IMR-90 (cell line): Measurements from ENCODE around the gene ID1.

Experiments used
- FOS ChIP-seq: fragments of 150-350 bp; IDR thresholded peaks from 2 replicates; pipeline ENCODE4 v1.6.1; 2016; ENCODE audit warnings: low read depth, low read length
- RAD21 ChIP-seq: IDR thresholded peaks from 2 replicates; pipeline ENCODE4 v1.6.1; 2012; ENCODE audit warnings: low read length, improper control_type of control experiment
- TF ChIP-seq, protein P1 (sequence below): conservative IDR thresholded peaks from 2 replicates; pipeline ENCODE4 v1.5.1; 2012; ENCODE audit warnings: mild to moderate bottlenecking, low read depth, low read length, improper control_type of control experiment

DNA sequence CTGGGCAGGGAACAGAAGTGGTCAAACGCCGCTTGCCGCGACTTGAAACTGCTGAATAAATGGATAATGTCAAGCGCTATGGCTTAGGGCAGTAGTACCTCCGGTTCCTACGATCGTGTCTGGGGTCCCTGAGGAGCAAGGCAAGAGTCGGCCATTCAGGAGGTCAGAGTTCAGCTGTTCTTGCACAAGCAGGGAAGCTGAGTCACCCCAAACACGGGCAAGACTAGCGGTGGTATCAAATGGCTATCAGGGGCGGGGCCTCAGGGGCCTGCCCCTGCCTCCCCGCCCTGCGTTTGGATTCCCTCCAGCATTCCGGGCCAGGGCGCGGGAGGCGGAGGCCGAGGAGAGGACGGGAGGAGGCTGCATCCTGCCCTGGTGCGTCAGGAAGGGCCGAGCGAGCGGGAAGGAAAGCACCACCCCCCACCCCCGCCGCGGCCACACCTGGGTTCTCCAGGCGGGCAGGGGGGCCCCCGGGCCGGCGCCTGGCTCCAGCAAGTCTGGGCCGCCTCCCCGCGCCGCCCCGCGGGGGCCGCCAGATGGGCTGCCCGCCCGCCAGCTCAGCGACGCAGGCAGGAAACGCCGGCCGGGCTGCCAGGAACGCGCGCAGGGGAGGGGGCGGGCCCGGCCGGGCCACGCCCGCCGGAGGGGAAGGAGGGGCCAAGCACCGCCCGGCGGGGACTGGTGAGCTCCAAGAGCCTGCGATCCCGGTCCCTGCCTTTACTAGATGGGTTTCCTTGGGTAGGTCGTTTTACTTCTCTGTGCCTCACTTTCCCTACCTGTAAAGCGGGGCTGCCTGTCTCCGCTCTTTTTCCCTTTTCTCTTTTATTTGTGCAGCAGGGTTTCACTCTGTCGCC, 32.2 kb upstream of the ID1 start:
- peak; percentile 92 for TF ChIP-seq FOS
- TF ChIP-seq RAD21: no peak
- TF ChIP-seq, protein P1, sequence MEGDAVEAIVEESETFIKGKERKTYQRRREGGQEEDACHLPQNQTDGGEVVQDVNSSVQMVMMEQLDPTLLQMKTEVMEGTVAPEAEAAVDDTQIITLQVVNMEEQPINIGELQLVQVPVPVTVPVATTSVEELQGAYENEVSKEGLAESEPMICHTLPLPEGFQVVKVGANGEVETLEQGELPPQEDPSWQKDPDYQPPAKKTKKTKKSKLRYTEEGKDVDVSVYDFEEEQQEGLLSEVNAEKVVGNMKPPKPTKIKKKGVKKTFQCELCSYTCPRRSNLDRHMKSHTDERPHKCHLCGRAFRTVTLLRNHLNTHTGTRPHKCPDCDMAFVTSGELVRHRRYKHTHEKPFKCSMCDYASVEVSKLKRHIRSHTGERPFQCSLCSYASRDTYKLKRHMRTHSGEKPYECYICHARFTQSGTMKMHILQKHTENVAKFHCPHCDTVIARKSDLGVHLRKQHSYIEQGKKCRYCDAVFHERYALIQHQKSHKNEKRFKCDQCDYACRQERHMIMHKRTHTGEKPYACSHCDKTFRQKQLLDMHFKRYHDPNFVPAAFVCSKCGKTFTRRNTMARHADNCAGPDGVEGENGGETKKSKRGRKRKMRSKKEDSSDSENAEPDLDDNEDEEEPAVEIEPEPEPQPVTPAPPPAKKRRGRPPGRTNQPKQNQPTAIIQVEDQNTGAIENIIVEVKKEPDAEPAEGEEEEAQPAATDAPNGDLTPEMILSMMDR: no peak
